Subcutaneous adipose tissue (tissue), 4 donors: ENCODE data around the gene AKAP6. TPM values are rescaled to one million over a fixed set of nuclear protein-coding genes. Genes with fewer than 3 reads are reported as not detected.

Source experiments
- small RNA-seq: library from RNA; depleted of rRNA; stranded (forward); fragments of <200 nt; gene quantifications from one replicate; pipeline ENCODE3, GENCODE V24; 2016
- total RNA-seq, 4 donors: library from RNA; depleted of rRNA; stranded (reverse); fragments of >200 nt; gene quantifications; one replicate each; pipeline ENCODE4 v1.1.0, GENCODE V29; 2016
- TF ChIP-seq, protein P1 (sequence below): fragments of 450-650 bp; IDR thresholded peaks from one replicate; pipeline ENCODE4 v1.5.1; 2016; ENCODE audit warnings: low read depth, mild to moderate bottlenecking, control low read depth, antibody characterized with exemption, moderate library complexity

Gene AKAP6
- total RNA-seq, 4 donors from 2014 or later: 0.65 to 6.5 (median 1.2) TPM

DNA sequence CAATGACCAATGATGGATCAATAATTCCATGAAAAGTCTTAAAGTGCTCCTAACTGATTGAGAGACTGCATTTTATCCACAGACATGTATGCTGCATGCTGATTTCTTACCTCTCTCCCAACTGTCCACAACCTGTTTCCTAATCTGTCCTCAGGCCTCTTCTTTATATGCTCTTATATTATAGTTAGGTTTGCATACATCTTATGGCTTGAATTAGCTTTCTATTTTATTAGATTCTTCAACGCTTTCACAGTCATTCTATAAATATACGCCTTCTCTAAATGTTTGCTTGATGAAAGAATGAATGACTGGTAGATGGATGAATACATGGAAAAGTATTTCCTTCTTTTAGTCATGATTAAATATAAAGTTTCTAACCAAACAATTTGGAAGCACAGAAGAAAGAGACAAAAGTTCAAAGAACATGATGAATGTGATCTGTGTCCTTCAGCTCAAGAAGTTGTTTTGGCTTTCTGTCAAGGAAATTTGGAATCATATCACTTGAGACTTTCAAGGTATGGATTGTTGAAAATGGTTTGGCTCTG is 517.8 kb downstream of the AKAP6 start:
- TF ChIP-seq, protein P1, sequence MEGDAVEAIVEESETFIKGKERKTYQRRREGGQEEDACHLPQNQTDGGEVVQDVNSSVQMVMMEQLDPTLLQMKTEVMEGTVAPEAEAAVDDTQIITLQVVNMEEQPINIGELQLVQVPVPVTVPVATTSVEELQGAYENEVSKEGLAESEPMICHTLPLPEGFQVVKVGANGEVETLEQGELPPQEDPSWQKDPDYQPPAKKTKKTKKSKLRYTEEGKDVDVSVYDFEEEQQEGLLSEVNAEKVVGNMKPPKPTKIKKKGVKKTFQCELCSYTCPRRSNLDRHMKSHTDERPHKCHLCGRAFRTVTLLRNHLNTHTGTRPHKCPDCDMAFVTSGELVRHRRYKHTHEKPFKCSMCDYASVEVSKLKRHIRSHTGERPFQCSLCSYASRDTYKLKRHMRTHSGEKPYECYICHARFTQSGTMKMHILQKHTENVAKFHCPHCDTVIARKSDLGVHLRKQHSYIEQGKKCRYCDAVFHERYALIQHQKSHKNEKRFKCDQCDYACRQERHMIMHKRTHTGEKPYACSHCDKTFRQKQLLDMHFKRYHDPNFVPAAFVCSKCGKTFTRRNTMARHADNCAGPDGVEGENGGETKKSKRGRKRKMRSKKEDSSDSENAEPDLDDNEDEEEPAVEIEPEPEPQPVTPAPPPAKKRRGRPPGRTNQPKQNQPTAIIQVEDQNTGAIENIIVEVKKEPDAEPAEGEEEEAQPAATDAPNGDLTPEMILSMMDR: no peak

DNA sequence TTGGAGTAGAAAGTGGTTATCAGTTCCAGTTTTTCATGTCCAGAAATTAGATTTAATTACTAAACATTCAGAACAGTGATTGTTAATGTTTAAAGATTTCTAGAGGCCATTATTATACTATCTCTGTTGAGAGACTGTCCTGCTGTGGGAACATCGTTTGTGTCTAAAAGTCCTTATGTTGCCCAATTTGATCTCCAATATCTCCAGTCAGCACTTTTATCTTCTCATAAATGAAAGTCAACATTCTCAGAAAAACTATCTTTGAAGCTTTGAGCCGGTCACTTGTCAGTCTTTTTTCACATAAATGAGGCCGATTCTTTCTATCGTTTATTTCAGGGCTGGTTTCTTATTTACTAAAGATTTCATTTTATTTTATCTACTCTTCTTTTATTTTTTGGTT is 518.8 kb downstream of the AKAP6 start:
- TF ChIP-seq, protein P1: no peak

DNA sequence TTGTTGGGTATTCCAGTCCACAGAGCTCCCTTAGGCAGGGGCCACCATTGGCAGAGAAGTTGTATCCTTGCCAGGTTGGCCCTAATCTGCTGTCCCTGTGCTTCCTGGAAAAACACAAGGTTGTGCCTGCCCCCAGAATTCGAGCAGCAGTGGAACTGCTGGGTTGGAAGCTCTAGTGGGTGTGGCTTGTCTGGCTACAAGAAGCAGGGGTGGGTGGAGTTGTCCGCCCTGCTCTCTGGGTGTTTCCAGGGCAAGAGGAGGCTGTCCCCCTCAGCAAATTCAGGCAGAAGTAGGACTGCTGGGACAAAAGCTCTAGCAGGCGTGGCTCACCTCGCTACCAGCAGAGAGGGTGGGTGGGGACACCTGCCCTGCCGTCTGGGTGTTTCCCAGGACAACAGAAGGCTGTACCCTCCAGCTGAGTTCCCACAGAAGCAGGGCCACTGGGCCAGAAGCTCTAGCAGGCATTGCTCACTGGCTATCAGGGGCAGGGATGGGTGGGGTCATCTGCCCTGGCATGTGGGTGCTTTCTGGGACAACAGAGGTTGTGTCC is 536.8 kb downstream of the AKAP6 start:
- TF ChIP-seq, protein P1: no peak

DNA sequence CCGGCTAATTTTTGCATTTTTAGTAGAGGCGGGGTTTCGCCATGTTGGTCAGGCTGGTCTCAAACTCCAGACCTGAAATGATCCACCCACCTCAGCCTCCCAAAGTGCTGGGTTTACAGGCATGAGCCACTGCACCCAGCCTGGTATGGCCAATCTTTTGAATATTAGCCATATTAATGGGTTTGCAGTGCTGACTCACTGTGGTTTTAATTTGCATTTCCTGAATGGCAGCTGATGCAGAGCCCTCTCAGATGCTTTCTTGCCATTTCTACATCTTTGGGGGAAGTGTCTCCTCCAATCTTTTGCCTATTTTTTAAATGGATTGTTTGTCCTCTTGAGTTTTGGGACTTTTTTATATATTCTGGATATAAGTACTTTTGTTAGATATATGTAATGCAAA is 554.1 kb downstream of the AKAP6 start:
- TF ChIP-seq, protein P1: no peak

Small RNA genes lying within 50 kb of the gene (small RNA-seq; reads per million reads assigned to genes)
- not detected for gene RN7SL660P

Other genes with a start within 250 kb of the AKAP6 start
- not detected for gene RNU6-7, start 127.3 kb upstream of the AKAP6 start, total RNA-seq
- gene RNU6-8, start 126.0 kb upstream of the AKAP6 start, total RNA-seq: not detected